PC-3 (cell line): ENCODE data around the gene FYN. TPM values are rescaled to one million over a fixed set of nuclear protein-coding genes. Genes with fewer than 3 reads are reported as not detected.
"Not testable (repeated sequence)": the region's sequence is repeated elsewhere in the genome, so short reads cannot be mapped to it uniquely, and the experiment has no call there.

ENCODE experiments used
- ATAC-seq: fragments of 200-7000 bp; cut with Tn5 transposase; 2 replicates; pipeline ENCODE4 v1.9.1; 2020; ENCODE audit warnings: mild to moderate bottlenecking, moderate library complexity
- BruUV-seq: library from RNA; stranded (reverse); fragments of 400-500 nt; replicated peaks from 2 replicates; lab custom pipeline; 2021; lab: Mats Ljungman, UMichigan
- CTCF ChIA-PET: fragments of 300-600 bp; sonication (Branson Sonifier 250); formaldehyde crosslinking; loops from one replicate; lab custom pipeline; 2022; ENCODE audit warnings: antibody characterized with exemption; lab: Charles Lee
- POLR2A ChIA-PET: fragments of 300-600 bp; sonication (Branson Sonifier 250); formaldehyde crosslinking; loops from one replicate; lab custom pipeline; 2022; ENCODE audit warnings: antibody characterized with exemption; ENCODE audit not compliant: unreplicated experiment; lab: Charles Lee
- DNase-seq: peaks from one replicate; pipeline ENCODE4 v3.0.0-alpha.2; 2015
- H2AFZ ChIP-seq: fragments of 300-600 bp; sonication (generic); 2 replicates; pipeline ENCODE4 v1.6.0; 2016; ENCODE audit warnings: antibody characterized with exemption, low read length
- H3F3A ChIP-seq: fragments of 300-600 bp; sonication (generic); one replicate; pipeline ENCODE4 v1.6.0; 2017; ENCODE audit warnings: antibody characterized with exemption, low read length, control low read depth, mild to moderate bottlenecking; ENCODE audit not compliant: unreplicated experiment
- H3K27ac ChIP-seq: fragments of 300-600 bp; sonication (generic); 2 replicates; pipeline ENCODE4 v1.5.1; 2016; ENCODE audit warnings: mild to moderate bottlenecking, low read length
- H3K27me3 ChIP-seq: fragments of 300-600 bp; sonication (generic); 2 replicates; pipeline ENCODE4 v1.6.1; 2016; ENCODE audit warnings: low read length, mixed read lengths
- H3K36me3 ChIP-seq: fragments of 300-600 bp; sonication (generic); 2 replicates; pipeline ENCODE4 v1.6.1; 2016; ENCODE audit warnings: low read depth, mixed run types, low read length, mixed read lengths
- H3K4me1 ChIP-seq: fragments of 300-600 bp; sonication (generic); 2 replicates; pipeline ENCODE4 v1.5.1; 2016; ENCODE audit warnings: low read length; ENCODE audit not compliant: insufficient read depth
- H3K4me2 ChIP-seq: fragments of 300-600 bp; sonication (generic); 2 replicates; pipeline ENCODE4 v1.6.0; 2016; ENCODE audit warnings: low read length
- H3K4me3 ChIP-seq: fragments of 300-600 bp; sonication (generic); 2 replicates; pipeline ENCODE4 v1.5.1; 2016; ENCODE audit warnings: mild to moderate bottlenecking, low read length, mixed read lengths
- H3K79me2 ChIP-seq: fragments of 300-600 bp; sonication (generic); 2 replicates; pipeline ENCODE4 v1.6.1; 2017; ENCODE audit warnings: low read length, mixed read lengths
- H3K9ac ChIP-seq: fragments of 300-600 bp; sonication (generic); 2 replicates; pipeline ENCODE4 v1.6.0; 2016; ENCODE audit warnings: mild to moderate bottlenecking, low read length
- H3K9me2 ChIP-seq: fragments of 300-600 bp; sonication (generic); replicated peaks from 2 replicates; pipeline ENCODE4 v1.6.1; 2016; ENCODE audit warnings: mixed run types, low read length, mixed read lengths
- H3K9me3 ChIP-seq: fragments of 300-600 bp; sonication (generic); 2 replicates; pipeline ENCODE4 v1.6.1; 2016; ENCODE audit warnings: low read length, mixed read lengths
- H4K20me1 ChIP-seq: fragments of 300-600 bp; sonication (generic); 2 replicates; pipeline ENCODE4 v1.6.1; 2016; ENCODE audit warnings: low read length, mixed read lengths
- CTCF ChIP-seq: fragments of 300-600 bp; sonication (generic); conservative IDR thresholded peaks from 2 replicates; pipeline ENCODE4 v1.5.1; 2017; ENCODE audit warnings: antibody characterized with exemption, low read depth, mild to moderate bottlenecking, low read length
- EZH2 ChIP-seq: fragments of 300-600 bp; sonication (generic); IDR thresholded peaks from one replicate; pipeline ENCODE4 v1.6.1; 2017; ENCODE audit warnings: antibody characterized with exemption, mild to moderate bottlenecking, low read length; ENCODE audit not compliant: unreplicated experiment
- EZH2phosphoT487 ChIP-seq: fragments of 300-600 bp; sonication (generic); IDR thresholded peaks from 2 replicates; pipeline ENCODE4 v1.6.1; 2018; ENCODE audit warnings: mild to moderate bottlenecking, antibody characterized with exemption, low read length, borderline replicate concordance
- intact Hi-C: fragments of 100-400 bp; cut with micrococcal nuclease; formaldehyde crosslinking; loops from 2 replicates; pipeline ENCODE4 v1.9.0; 2023
- total RNA-seq: library from RNA; depleted of rRNA; stranded (reverse); fragments of >200 nt; gene quantifications from 2 replicates; pipeline ENCODE4 v1.2.3, GENCODE V29; 2014

The FYN gene
- total RNA-seq, 1 experiment from 2014 or later: 27.6 TPM

DNA sequence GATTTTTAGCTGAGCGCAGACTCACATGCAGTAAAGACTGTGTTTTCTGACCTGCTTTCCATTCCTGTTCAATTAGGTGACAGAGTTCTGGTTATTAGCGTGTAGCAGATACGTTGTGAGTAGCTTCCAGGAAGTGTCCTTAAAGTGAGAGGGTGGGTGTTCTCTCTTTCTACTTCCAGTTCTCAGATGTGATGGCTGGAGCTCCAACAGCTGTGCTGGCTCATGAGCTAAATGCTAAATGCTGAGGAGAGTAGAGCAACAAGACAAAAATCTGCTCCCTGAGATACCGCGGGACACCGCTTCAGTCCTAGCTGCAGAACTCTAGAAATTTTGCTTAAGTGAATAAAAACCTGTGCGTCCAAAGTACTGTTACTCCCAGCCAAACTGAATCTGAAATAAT, 38.2 kb upstream of the FYN start:
- POLR2A ChIA-PET: no interaction called here
- DNase-seq: no peak

DNA sequence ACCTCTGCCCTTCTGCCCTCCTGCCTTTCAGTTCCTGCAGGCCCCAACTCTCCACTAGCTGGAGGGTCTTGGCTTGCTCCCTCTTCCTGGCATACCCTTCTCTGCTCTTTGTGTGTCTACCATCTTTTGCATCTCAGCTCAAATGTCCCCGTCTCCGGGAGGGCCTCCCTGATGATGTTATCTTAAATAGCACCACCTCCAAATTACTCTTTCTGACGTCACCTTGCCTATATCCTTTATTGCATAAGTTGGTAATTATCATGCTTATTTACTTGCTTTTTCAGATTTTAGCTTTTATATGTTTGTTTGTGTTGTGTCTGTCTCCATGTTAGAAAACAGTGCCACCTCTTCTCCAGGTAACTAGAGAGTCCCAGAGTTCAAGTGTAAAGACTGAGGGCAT, 36.0 kb upstream of the FYN start:
- H3K79me2 ChIP-seq: no peaks in the 10 kb centered on the region
- no peaks in the 10 kb centered on the region for H3K36me3 ChIP-seq
- no peak overlapping the region for H3K4me2 ChIP-seq
- no peaks in the 10 kb centered on the region for H3K27me3 ChIP-seq
- no peaks in the 10 kb centered on the region for H3K9me3 ChIP-seq
- H3K4me1 ChIP-seq: no peaks in the 10 kb centered on the region
- DNase-seq: no peak
- no peak overlapping the region for H3K27ac ChIP-seq
- ChIA-PET CTCF (no interaction called here), POLR2A (no interaction called here)
- ATAC-seq: no peak
- H3K9ac ChIP-seq: no peak overlapping the region
- TF ChIP-seq EZH2phosphoT487 (no peak), EZH2 (no peak), CTCF (no peak)
- no peaks in the 10 kb centered on the region for H4K20me1 ChIP-seq
- H3K9me2 ChIP-seq: no peaks in the 10 kb centered on the region
- H3F3A ChIP-seq: no peaks in the 10 kb centered on the region
- intact Hi-C loops: no loop called here
- no peak overlapping the region for H2AFZ ChIP-seq
- no TSS peak for BruUV-seq
- H3K4me3 ChIP-seq: no peak overlapping the region

More for the DNA sequence above, 38.2 kb upstream of the FYN start:
- Histone ChIP-seq H2AFZ (no peak overlapping the region), H3K27me3 (no peaks in the 10 kb centered on the region), H3K9me3 (no peaks in the 10 kb centered on the region), H4K20me1 (no peaks in the 10 kb centered on the region), H3K9ac (no peak overlapping the region), H3F3A (no peaks in the 10 kb centered on the region), H3K36me3 (no peaks in the 10 kb centered on the region), H3K4me1 (no peaks in the 10 kb centered on the region), H3K4me2 (no peak overlapping the region), H3K79me2 (no peaks in the 10 kb centered on the region), H3K4me3 (no peak overlapping the region), H3K27ac (no peak overlapping the region), H3K9me2 (no peaks in the 10 kb centered on the region)
- CTCF ChIA-PET: no interaction called here
- no peak for ATAC-seq
- TF ChIP-seq EZH2: no peak
- no peak for TF ChIP-seq CTCF
- TF ChIP-seq EZH2phosphoT487: no peak
- no TSS peak for BruUV-seq
- intact Hi-C loops: no loop called here

GRCh38 chr6:111908365-111908764, 35.1 kb upstream of the FYN start:
- H3K4me1 ChIP-seq, H2AFZ ChIP-seq, H3K79me2 ChIP-seq, H3K36me3 ChIP-seq, H4K20me1 ChIP-seq, H3K9me2 ChIP-seq, POLR2A ChIA-PET, CTCF ChIA-PET, DNase-seq, intact Hi-C loops, H3K27ac ChIP-seq, H3K27me3 ChIP-seq, H3F3A ChIP-seq, H3K9ac ChIP-seq, H3K4me3 ChIP-seq, H3K9me3 ChIP-seq, ATAC-seq, BruUV-seq, H3K4me2 ChIP-seq: not testable (repeated sequence)
